ENCODE measurements around the gene GUCY1A1. TPM values are rescaled to one million over a fixed set of nuclear protein-coding genes. Genes with fewer than 3 reads are reported as not detected.

Gene GUCY1A1
- total RNA-seq, 1 donor from 2014 or later: 19.8 TPM

GRCh38 chr4:155675709-155676429 is 9.2 kb downstream of the GUCY1A1 start:
- Histone ChIP-seq H3K9me3 (ENCODE audit: control insufficient read depth in 3 of 3, low read length in 3 of 3) (no peaks in the 10 kb centered on the region), H3K27me3 (ENCODE audit: control insufficient read depth in 3 of 3, insufficient read depth in 3 of 3, low read length in 3 of 3) (no peaks in the 10 kb centered on the region), H3K4me3 (ENCODE audit: low read length in 3 of 3) (no peak overlapping the region), H3K4me1 (ENCODE audit: control insufficient read depth in 3 of 3, insufficient read depth in 3 of 3, low read length in 3 of 3) (peaks cover 0 to 3% (median 0%) of the 10 kb centered on the region in 3 donors), H3K9ac (ENCODE audit: low read depth in 1 of 3, low read length in 3 of 3) (no peak overlapping the region), H3K27ac (ENCODE audit: low read depth, low read length) (no peak overlapping the region), H3K36me3 (ENCODE audit: control insufficient read depth in 3 of 3, insufficient read depth in 3 of 3, low read length in 3 of 3) (no peaks in the 10 kb centered on the region)

- no peak overlapping the region for H3K9ac ChIP-seq (ENCODE audit: low read depth in 1 of 3, low read length in 3 of 3)
- H3K4me3 ChIP-seq (ENCODE audit: low read length in 3 of 3): no peak overlapping the region
- H3K4me1 ChIP-seq (ENCODE audit: control insufficient read depth in 3 of 3, insufficient read depth in 3 of 3, low read length in 3 of 3): peaks cover 0 to 3% (median 0%) of the 10 kb centered on the region in 3 donors
- no peaks in the 10 kb centered on the region for H3K36me3 ChIP-seq (ENCODE audit: control insufficient read depth in 3 of 3, insufficient read depth in 3 of 3, low read length in 3 of 3)
- H3K27ac ChIP-seq (ENCODE audit: low read depth, low read length): no peak overlapping the region
- H3K9me3 ChIP-seq (ENCODE audit: control insufficient read depth in 3 of 3, low read length in 3 of 3): no peaks in the 10 kb centered on the region
- H3K27me3 ChIP-seq (ENCODE audit: control insufficient read depth in 3 of 3, insufficient read depth in 3 of 3, low read length in 3 of 3): no peaks in the 10 kb centered on the region
These were observed 9.8 kb downstream of the GUCY1A1 start for GRCh38 chr4:155676430-155676825.

GRCh38 chr4:155678011-155678410 is 11.4 kb downstream of the GUCY1A1 start:
- Histone ChIP-seq H3K9me3 (ENCODE audit: control insufficient read depth in 3 of 3, low read length in 3 of 3) (no peaks in the 10 kb centered on the region), H3K4me3 (ENCODE audit: low read length in 3 of 3) (no peak overlapping the region), H3K9ac (ENCODE audit: low read depth in 1 of 3, low read length in 3 of 3) (no peak overlapping the region), H3K27ac (ENCODE audit: low read depth, low read length) (no peak overlapping the region), H3K4me1 (ENCODE audit: control insufficient read depth in 3 of 3, insufficient read depth in 3 of 3, low read length in 3 of 3) (peaks cover 0 to 3% (median 0%) of the 10 kb centered on the region in 3 donors), H3K36me3 (ENCODE audit: control insufficient read depth in 3 of 3, insufficient read depth in 3 of 3, low read length in 3 of 3) (no peaks in the 10 kb centered on the region), H3K27me3 (ENCODE audit: control insufficient read depth in 3 of 3, insufficient read depth in 3 of 3, low read length in 3 of 3) (no peaks in the 10 kb centered on the region)

- Histone ChIP-seq H3K4me1 (ENCODE audit: control insufficient read depth in 3 of 3, insufficient read depth in 3 of 3, low read length in 3 of 3) (peaks cover 0 to 3% (median 0%) of the 10 kb centered on the region in 3 donors), H3K4me3 (ENCODE audit: low read length in 3 of 3) (no peak overlapping the region), H3K9ac (ENCODE audit: low read depth in 1 of 3, low read length in 3 of 3) (no peak overlapping the region), H3K36me3 (ENCODE audit: control insufficient read depth in 3 of 3, insufficient read depth in 3 of 3, low read length in 3 of 3) (no peaks in the 10 kb centered on the region), H3K9me3 (ENCODE audit: control insufficient read depth in 3 of 3, low read length in 3 of 3) (no peaks in the 10 kb centered on the region), H3K27ac (ENCODE audit: low read depth, low read length) (no peak overlapping the region), H3K27me3 (ENCODE audit: control insufficient read depth in 3 of 3, insufficient read depth in 3 of 3, low read length in 3 of 3) (no peaks in the 10 kb centered on the region)
These were observed 12.7 kb downstream of the GUCY1A1 start for GRCh38 chr4:155679343-155679742.

GRCh38 chr4:155681886-155682285 is 15.2 kb downstream of the GUCY1A1 start:
- Histone ChIP-seq H3K27ac (ENCODE audit: low read depth, low read length) (no peak overlapping the region), H3K4me1 (ENCODE audit: control insufficient read depth in 3 of 3, insufficient read depth in 3 of 3, low read length in 3 of 3) (no peaks in the 10 kb centered on the region), H3K27me3 (ENCODE audit: control insufficient read depth in 3 of 3, insufficient read depth in 3 of 3, low read length in 3 of 3) (no peaks in the 10 kb centered on the region)

GRCh38 chr4:155684423-155684822 is 17.8 kb downstream of the GUCY1A1 start:
- Histone ChIP-seq H3K4me3 (ENCODE audit: low read length in 3 of 3) (no peak overlapping the region), H3K4me1 (ENCODE audit: control insufficient read depth in 3 of 3, insufficient read depth in 3 of 3, low read length in 3 of 3) (no peaks in the 10 kb centered on the region), H3K36me3 (ENCODE audit: control insufficient read depth in 3 of 3, insufficient read depth in 3 of 3, low read length in 3 of 3) (no peaks in the 10 kb centered on the region), H3K27me3 (ENCODE audit: control insufficient read depth in 3 of 3, insufficient read depth in 3 of 3, low read length in 3 of 3) (no peaks in the 10 kb centered on the region), H3K9me3 (ENCODE audit: control insufficient read depth in 3 of 3, low read length in 3 of 3) (no peaks in the 10 kb centered on the region), H3K27ac (ENCODE audit: low read depth, low read length) (no peak overlapping the region), H3K9ac (ENCODE audit: low read depth in 1 of 3, low read length in 3 of 3) (no peak overlapping the region)

More at GRCh38 chr4:155681886-155682285, 15.2 kb downstream of the GUCY1A1 start:
- H3K4me3 ChIP-seq (ENCODE audit: low read length in 3 of 3): no peak overlapping the region
- H3K9ac ChIP-seq (ENCODE audit: low read depth in 1 of 3, low read length in 3 of 3): no peak overlapping the region
- no peaks in the 10 kb centered on the region for H3K36me3 ChIP-seq (ENCODE audit: control insufficient read depth in 3 of 3, insufficient read depth in 3 of 3, low read length in 3 of 3)
- no peaks in the 10 kb centered on the region for H3K9me3 ChIP-seq (ENCODE audit: control insufficient read depth in 3 of 3, low read length in 3 of 3)

GRCh38 chr4:155684892-155685541 is 18.4 kb downstream of the GUCY1A1 start:
- no peaks in the 10 kb centered on the region for H3K4me1 ChIP-seq (ENCODE audit: control insufficient read depth in 3 of 3, insufficient read depth in 3 of 3, low read length in 3 of 3)
- H3K4me3 ChIP-seq (ENCODE audit: low read length in 3 of 3): no peak overlapping the region
- H3K27me3 ChIP-seq (ENCODE audit: control insufficient read depth in 3 of 3, insufficient read depth in 3 of 3, low read length in 3 of 3): no peaks in the 10 kb centered on the region
- H3K27ac ChIP-seq (ENCODE audit: low read depth, low read length): no peak overlapping the region
- no peaks in the 10 kb centered on the region for H3K36me3 ChIP-seq (ENCODE audit: control insufficient read depth in 3 of 3, insufficient read depth in 3 of 3, low read length in 3 of 3)
- no peaks in the 10 kb centered on the region for H3K9me3 ChIP-seq (ENCODE audit: control insufficient read depth in 3 of 3, low read length in 3 of 3)
- no peak overlapping the region for H3K9ac ChIP-seq (ENCODE audit: low read depth in 1 of 3, low read length in 3 of 3)

GRCh38 chr4:155687380-155687982 is 20.8 kb downstream of the GUCY1A1 start:
- H3K4me1 ChIP-seq (ENCODE audit: control insufficient read depth in 3 of 3, insufficient read depth in 3 of 3, low read length in 3 of 3): no peaks in the 10 kb centered on the region
- no peak overlapping the region for H3K4me3 ChIP-seq (ENCODE audit: low read length in 3 of 3)
- no peak overlapping the region for H3K27ac ChIP-seq (ENCODE audit: low read depth, low read length)
- no peak overlapping the region for H3K9ac ChIP-seq (ENCODE audit: low read depth in 1 of 3, low read length in 3 of 3)
- no peaks in the 10 kb centered on the region for H3K9me3 ChIP-seq (ENCODE audit: control insufficient read depth in 3 of 3, low read length in 3 of 3)
- H3K36me3 ChIP-seq (ENCODE audit: control insufficient read depth in 3 of 3, insufficient read depth in 3 of 3, low read length in 3 of 3): no peaks in the 10 kb centered on the region
- no peaks in the 10 kb centered on the region for H3K27me3 ChIP-seq (ENCODE audit: control insufficient read depth in 3 of 3, insufficient read depth in 3 of 3, low read length in 3 of 3)

GRCh38 chr4:155688211-155688610 is 21.6 kb downstream of the GUCY1A1 start:
- H3K27ac ChIP-seq (ENCODE audit: low read depth, low read length): no peak overlapping the region
- H3K36me3 ChIP-seq (ENCODE audit: control insufficient read depth in 3 of 3, insufficient read depth in 3 of 3, low read length in 3 of 3): no peaks in the 10 kb centered on the region
- no peak overlapping the region for H3K9ac ChIP-seq (ENCODE audit: low read depth in 1 of 3, low read length in 3 of 3)
- H3K4me3 ChIP-seq (ENCODE audit: low read length in 3 of 3): no peak overlapping the region
- H3K27me3 ChIP-seq (ENCODE audit: control insufficient read depth in 3 of 3, insufficient read depth in 3 of 3, low read length in 3 of 3): no peaks in the 10 kb centered on the region
- H3K9me3 ChIP-seq (ENCODE audit: control insufficient read depth in 3 of 3, low read length in 3 of 3): no peaks in the 10 kb centered on the region
- no peaks in the 10 kb centered on the region for H3K4me1 ChIP-seq (ENCODE audit: control insufficient read depth in 3 of 3, insufficient read depth in 3 of 3, low read length in 3 of 3)

GRCh38 chr4:155688860-155689259 is 22.2 kb downstream of the GUCY1A1 start:
- Histone ChIP-seq H3K27ac (ENCODE audit: low read depth, low read length) (no peak overlapping the region), H3K9ac (ENCODE audit: low read depth in 1 of 3, low read length in 3 of 3) (no peak overlapping the region), H3K4me1 (ENCODE audit: control insufficient read depth in 3 of 3, insufficient read depth in 3 of 3, low read length in 3 of 3) (no peaks in the 10 kb centered on the region), H3K27me3 (ENCODE audit: control insufficient read depth in 3 of 3, insufficient read depth in 3 of 3, low read length in 3 of 3) (no peaks in the 10 kb centered on the region), H3K4me3 (ENCODE audit: low read length in 3 of 3) (no peak overlapping the region), H3K9me3 (ENCODE audit: control insufficient read depth in 3 of 3, low read length in 3 of 3) (no peaks in the 10 kb centered on the region), H3K36me3 (ENCODE audit: control insufficient read depth in 3 of 3, insufficient read depth in 3 of 3, low read length in 3 of 3) (no peaks in the 10 kb centered on the region)
